H9 (cell line): ENCODE results near the gene ROCK1. TPM values are rescaled to one million over a fixed set of nuclear protein-coding genes. Genes with fewer than 3 reads are reported as not detected.

Experiments
- DNase-seq: peaks from one replicate; pipeline ENCODE4 v3.0.0-alpha.2; 2017
- H2AFZ ChIP-seq: one replicate; pipeline ENCODE4 v1.6.1; 2013; ENCODE audit warnings: mild to moderate bottlenecking, low read length, control low read depth, moderate library complexity
- H2AK5ac ChIP-seq: 2 replicates; pipeline ENCODE4 v1.6.1; 2013; ENCODE audit warnings: low read length, control low read depth, mixed read lengths; ENCODE audit not compliant: insufficient read length
- H2BK120ac ChIP-seq: one replicate; pipeline ENCODE4 v1.6.1; 2013; ENCODE audit warnings: low read depth, mild to moderate bottlenecking, low read length, control low read depth, inconsistent platforms; ENCODE audit not compliant: poor library complexity, severe bottlenecking
- H2BK12ac ChIP-seq: 2 replicates; pipeline ENCODE4 v1.6.1; 2013; ENCODE audit warnings: low read length, control low read depth, mixed read lengths, low read depth; ENCODE audit not compliant: insufficient read length
- H2BK15ac ChIP-seq: 2 replicates; pipeline ENCODE4 v1.6.1; 2013; ENCODE audit warnings: low read depth, low read length, control low read depth
- H2BK20ac ChIP-seq: one replicate; pipeline ENCODE4 v1.6.1; 2013; ENCODE audit warnings: low read depth, mild to moderate bottlenecking, low read length, control low read depth, inconsistent platforms; ENCODE audit not compliant: poor library complexity, severe bottlenecking
- H2BK5ac ChIP-seq: 2 replicates; pipeline ENCODE4 v1.6.1; 2013; ENCODE audit warnings: low read length, control low read depth, mixed read lengths; ENCODE audit not compliant: insufficient read length
- H3K14ac ChIP-seq: 2 replicates; pipeline ENCODE4 v1.6.1; 2013; ENCODE audit warnings: low read length, control low read depth; ENCODE audit not compliant: insufficient read depth
- H3K18ac ChIP-seq: 2 replicates; pipeline ENCODE4 v1.6.1; 2013; ENCODE audit warnings: low read depth, mild to moderate bottlenecking, mixed read lengths, low read length, control low read depth; ENCODE audit not compliant: insufficient read length
- H3K23ac ChIP-seq: 2 replicates; pipeline ENCODE4 v1.6.1; 2013; ENCODE audit warnings: low read length, control low read depth, mixed read lengths, low read depth; ENCODE audit not compliant: insufficient read length
- H3K23me2 ChIP-seq: 2 replicates; pipeline ENCODE4 v1.6.1; 2013; ENCODE audit warnings: low read depth, mild to moderate bottlenecking, mixed read lengths, low read length, control low read depth; ENCODE audit not compliant: insufficient read length, poor library complexity, severe bottlenecking
- H3K27ac ChIP-seq: 2 replicates; pipeline ENCODE4 v1.5.1; 2013; ENCODE audit warnings: low read length, control low read depth, mixed read lengths, low read depth; ENCODE audit not compliant: insufficient read length
- H3K27me3 ChIP-seq: 2 replicates; pipeline ENCODE4 v1.6.1; 2013; ENCODE audit warnings: low read length, control low read depth, inconsistent platforms; ENCODE audit not compliant: insufficient read depth
- H3K4ac ChIP-seq: 2 replicates; pipeline ENCODE4 v1.6.1; 2013; ENCODE audit warnings: low read depth, mild to moderate bottlenecking, control low read depth, inconsistent platforms, low read length, moderate library complexity
- H3K4me1 ChIP-seq: 2 replicates; pipeline ENCODE4 v1.6.1; 2013; ENCODE audit warnings: low read length, control low read depth, inconsistent platforms; ENCODE audit not compliant: insufficient read depth
- H3K4me2 ChIP-seq: 2 replicates; pipeline ENCODE4 v1.6.1; 2013; ENCODE audit warnings: low read length, control low read depth, mixed read lengths; ENCODE audit not compliant: insufficient read length, insufficient read depth
- H3K56ac ChIP-seq: 2 replicates; pipeline ENCODE4 v1.6.1; 2013; ENCODE audit warnings: low read depth, mild to moderate bottlenecking, mixed read lengths, low read length, control low read depth; ENCODE audit not compliant: insufficient read length
- H3K79me1 ChIP-seq: 2 replicates; pipeline ENCODE4 v1.6.1; 2013; ENCODE audit warnings: low read depth, mild to moderate bottlenecking, moderate library complexity, low read length, control low read depth, inconsistent platforms; ENCODE audit not compliant: insufficient read depth, poor library complexity, severe bottlenecking
- H3K79me2 ChIP-seq: 2 replicates; pipeline ENCODE4 v1.6.1; 2013; ENCODE audit warnings: low read length, control low read depth, inconsistent platforms; ENCODE audit not compliant: insufficient read depth
- H3K9ac ChIP-seq: 2 replicates; pipeline ENCODE4 v1.6.1; 2013; ENCODE audit warnings: low read length, control low read depth, mixed read lengths; ENCODE audit not compliant: insufficient read length; ENCODE audit errors: extremely low read depth
- H3K9me3 ChIP-seq: one replicate; pipeline ENCODE4 v1.6.1; 2013; ENCODE audit warnings: low read depth, low read length, inconsistent platforms; ENCODE audit not compliant: control insufficient read depth
- H3T11ph ChIP-seq: one replicate; pipeline ENCODE4 v1.6.1; 2013; ENCODE audit warnings: mild to moderate bottlenecking, low read length, control low read depth, inconsistent platforms
- H4K20me1 ChIP-seq: one replicate; pipeline ENCODE4 v1.6.1; 2013; ENCODE audit not compliant: control insufficient read depth, insufficient read length, insufficient read depth
- H4K5ac ChIP-seq: 2 replicates; pipeline ENCODE4 v1.6.1; 2013; ENCODE audit warnings: low read depth, mild to moderate bottlenecking, mixed read lengths, low read length, control low read depth; ENCODE audit not compliant: insufficient read length
- H4K8ac ChIP-seq: replicated peaks from 2 replicates; pipeline ENCODE4 v1.6.1; 2013; ENCODE audit warnings: low read length, control low read depth, mixed read lengths, low read depth; ENCODE audit not compliant: insufficient read length
- H4K91ac ChIP-seq: 2 replicates; pipeline ENCODE4 v1.6.1; 2013; ENCODE audit warnings: low read depth, mild to moderate bottlenecking, moderate library complexity, mixed read lengths, low read length, control low read depth; ENCODE audit not compliant: insufficient read length
- H3K27ac Mint-ChIP-seq, 3 experiments: 2 replicates in 2 of 3; 3 replicates in 1 of 3; pipeline ENCODE4 v1.8.0; 2020 to 2021; ENCODE audit warnings: mixed read lengths in 3 of 3, mild to moderate bottlenecking in 1 of 3, moderate library complexity in 1 of 3
- H3K27me3 Mint-ChIP-seq: 2 replicates; pipeline ENCODE4 v1.8.0; 2021; ENCODE audit warnings: low read depth, mild to moderate bottlenecking, moderate library complexity, mixed read lengths
- H3K36me3 Mint-ChIP-seq, 3 experiments: 2 replicates in 2 of 3; 3 replicates in 1 of 3; pipeline ENCODE4 v1.8.0; 2020 to 2021; ENCODE audit warnings: low read depth in 3 of 3, mixed read lengths in 3 of 3; ENCODE audit not compliant: insufficient read depth in 1 of 3
- H3K4me1 Mint-ChIP-seq, 2 experiments: 2 replicates each; pipeline ENCODE4 v1.8.0; 2020; ENCODE audit warnings: mixed read lengths in 2 of 2
- H3K4me3 Mint-ChIP-seq, 2 experiments: 2 replicates in 1 of 2; 3 replicates in 1 of 2; pipeline ENCODE4 v1.8.0; 2020 to 2021; ENCODE audit warnings: mild to moderate bottlenecking in 2 of 2, mixed read lengths in 2 of 2, moderate library complexity in 1 of 2
- H3K9me3 Mint-ChIP-seq, 2 experiments: 2 replicates in 1 of 2; 3 replicates in 1 of 2; pipeline ENCODE4 v1.8.0; 2020; ENCODE audit warnings: mild to moderate bottlenecking in 2 of 2, mixed read lengths in 2 of 2, moderate library complexity in 1 of 2
- CTCF ChIP-seq: fragments of 200-600 bp; sonication (generic); conservative IDR thresholded peaks from 3 replicates; pipeline ENCODE4 v1.8.0; 2021; ENCODE audit warnings: antibody characterized with exemption, mild to moderate bottlenecking
- WGBS: extraction: QIAGEN DNeasy Blood & Tissue Kit; methylation state at CpG from one replicate; pipeline ENCODE4 v1.1.7; 2013; ENCODE audit warnings: missing lambda C conversion rate, low lambda C conversion rate, mixed read lengths; ENCODE audit not compliant: insufficient read length; ENCODE audit errors: extremely low coverage; 5-methylcytosine and 5-hydroxymethylcytosine counted together
- total RNA-seq: library from RNA; stranded (reverse); gene quantifications from 2 replicates; pipeline ENCODE4 v1.2.1, GENCODE V29; 2021

The ROCK1 gene
- total RNA-seq, 1 experiment from 2014 or later = 38.2 TPM

- no peaks in the 10 kb centered on the region for H3K4me1 ChIP-seq
- no peak overlapping the region for H3K18ac ChIP-seq
- H3K4ac ChIP-seq = no peak overlapping the region
- WGBS = no CpG with 5 or more reads among the region's 5 CpGs
- H2BK20ac ChIP-seq = no peak overlapping the region
- H3K27ac ChIP-seq = no peak overlapping the region
- H3K56ac ChIP-seq = no peak overlapping the region
- Mint-ChIP-seq H3K4me1 (0 out of 4 replicates have a peak, but pooled peaks cover 0 to 2% of the 10 kb centered on the region in 2 experiments), H3K27ac (no peak overlapping the region), H3K36me3 (peaks cover 2 to 5% (median 3%) of the 10 kb centered on the region in 3 experiments; a peak in 6 of 7 replicates), H3K27me3 (no peaks in the 10 kb centered on the region), H3K9me3 (no peaks in the 10 kb centered on the region), H3K4me3 (no peak overlapping the region)
- no peak for DNase-seq
- no peak overlapping the region for H3K9ac ChIP-seq
- no peak for TF ChIP-seq CTCF
- H3K79me1 ChIP-seq = no peaks in the 10 kb centered on the region
- H4K5ac ChIP-seq = no peak overlapping the region
- H2BK15ac ChIP-seq = no peak overlapping the region
- H4K20me1 ChIP-seq = no peaks in the 10 kb centered on the region
- no peak overlapping the region for H2BK5ac ChIP-seq
- H3K9me3 ChIP-seq = no peaks in the 10 kb centered on the region
- no peaks in the 10 kb centered on the region for H3K27me3 ChIP-seq
- no peaks in the 10 kb centered on the region for H3K79me2 ChIP-seq
- H3K14ac ChIP-seq = no peak overlapping the region
- no peak overlapping the region for H3T11ph ChIP-seq
- no peak overlapping the region for H3K23ac ChIP-seq
- no peak overlapping the region for H2AFZ ChIP-seq
- no peak overlapping the region for H2AK5ac ChIP-seq
- H3K4me2 ChIP-seq = no peak overlapping the region
- H2BK12ac ChIP-seq = no peak overlapping the region
- H4K8ac ChIP-seq = no peak overlapping the region
- H3K23me2 ChIP-seq = no peaks in the 10 kb centered on the region
- no peak overlapping the region for H4K91ac ChIP-seq
- no peak overlapping the region for H2BK120ac ChIP-seq
Observed at GRCh38 chr18:21052385-21052784, 59.2 kb downstream of the ROCK1 start.
